Stimulated activated CD4-positive, alpha-beta T cell treated with anti-CD3 and anti-CD28 coated beads, Interleukin-2, amount 100 ng/mL, for 48 hours (primary cell): Measurements from ENCODE around the gene CHRND.
"Not testable (repeated sequence)": the region's sequence is repeated elsewhere in the genome, so short reads cannot be mapped to it uniquely, and the experiment has no call there.

Source experiments
- DNase-seq, 2 donors: peaks; one replicate each; pipeline ENCODE4 v3.0.0-alpha.2; 2020

CHRND gene

DNA sequence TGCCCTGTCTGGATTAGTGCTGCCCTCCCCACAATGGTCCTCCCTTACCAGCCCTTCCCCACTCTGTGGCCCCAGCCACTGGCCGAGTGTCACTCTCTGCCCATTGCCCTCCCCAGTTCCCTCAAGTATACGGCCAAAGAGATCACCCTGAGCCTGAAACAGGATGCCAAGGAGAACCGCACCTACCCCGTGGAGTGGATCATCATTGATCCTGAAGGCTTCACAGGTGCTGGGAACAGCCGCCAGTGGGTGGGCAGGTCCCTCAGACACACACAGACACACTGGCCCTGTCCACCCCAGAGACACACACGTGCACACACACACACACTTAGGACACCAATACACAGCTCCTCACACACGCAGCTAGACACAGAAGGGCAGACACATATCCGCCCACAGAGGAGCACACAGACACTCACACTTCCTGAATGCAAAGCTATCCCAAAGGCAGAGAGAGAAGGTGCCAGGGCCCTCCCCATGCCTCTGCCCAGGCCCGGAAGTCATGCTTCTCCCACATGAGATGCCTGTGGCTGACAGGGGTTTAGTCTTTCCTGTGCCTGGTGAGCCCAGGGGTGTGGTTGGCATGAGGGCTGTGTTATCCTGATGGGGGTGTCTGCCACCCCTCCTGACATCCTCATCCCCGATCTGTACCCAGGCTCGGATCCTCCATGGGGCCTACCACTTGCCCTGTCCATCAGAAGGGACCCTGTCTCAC, 2.9 kb downstream of the CHRND start:
- no peak for DNase-seq

DNA sequence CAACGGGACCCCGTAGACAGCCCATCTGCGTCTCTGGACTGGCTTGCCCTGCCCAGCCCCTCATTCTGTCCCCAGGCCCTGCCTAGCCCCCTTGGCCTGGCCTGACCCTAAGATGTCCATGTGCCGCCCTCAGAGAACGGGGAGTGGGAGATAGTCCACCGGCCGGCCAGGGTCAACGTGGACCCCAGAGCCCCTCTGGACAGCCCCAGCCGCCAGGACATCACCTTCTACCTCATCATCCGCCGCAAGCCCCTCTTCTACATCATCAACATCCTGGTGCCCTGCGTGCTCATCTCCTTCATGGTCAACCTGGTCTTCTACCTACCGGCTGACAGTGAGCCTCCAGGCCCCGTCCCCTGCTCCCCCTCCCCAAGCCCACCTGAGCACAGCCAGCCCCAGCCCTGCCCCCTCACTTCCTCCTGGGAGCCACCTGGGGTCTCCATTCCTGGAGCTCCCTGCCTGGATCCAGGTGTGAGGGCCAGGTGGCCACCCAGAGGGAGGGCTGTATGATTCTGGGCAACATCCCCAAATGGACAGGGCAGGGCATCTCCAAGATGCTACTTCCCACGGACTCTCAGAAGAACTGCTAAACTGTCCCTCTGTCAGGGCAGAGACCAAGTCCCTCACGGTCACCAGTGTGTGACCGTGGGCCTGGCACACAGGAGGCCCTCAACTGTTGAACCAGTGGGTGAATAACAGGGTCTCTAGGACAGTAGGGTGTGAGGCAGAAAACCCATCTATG, 4.0 kb downstream of the CHRND start:
- DNase-seq: no peak

DNA sequence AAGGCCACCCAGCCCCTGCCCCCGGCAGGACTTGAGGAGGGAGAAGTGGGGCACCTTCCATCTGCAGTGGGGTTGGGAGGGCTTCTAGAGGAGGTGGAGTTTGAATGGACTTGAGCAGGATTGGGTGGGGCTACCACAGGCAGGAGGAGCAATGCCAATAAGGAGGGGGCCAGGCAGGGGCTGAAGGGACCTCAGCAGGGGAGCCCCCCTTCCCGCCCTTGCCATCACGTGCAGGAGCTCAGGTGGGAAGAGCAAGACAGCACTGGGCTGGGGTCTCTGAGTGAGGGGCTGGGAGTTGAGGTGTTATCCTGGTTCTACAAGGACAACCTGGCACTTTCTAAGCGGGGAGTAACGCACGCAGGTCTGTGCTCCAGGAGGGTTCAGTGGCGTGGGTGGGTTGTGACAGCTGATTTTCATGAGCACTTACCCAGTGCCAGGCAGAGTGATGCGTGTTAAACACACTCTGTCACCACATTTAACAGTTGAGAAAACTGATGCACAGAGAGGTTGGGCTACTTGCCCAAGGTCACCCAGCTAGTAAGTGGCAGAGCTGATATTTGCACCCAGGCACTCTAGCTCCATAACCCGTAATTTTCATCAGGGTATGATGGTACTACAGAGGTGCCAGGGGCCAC, 4.8 kb downstream of the CHRND start:
- no peak for DNase-seq

- no peak for DNase-seq
Observed at GRCh38 chr2:232532419-232532818, 6.5 kb downstream of the CHRND start.

- not testable (repeated sequence) for DNase-seq
Observed at GRCh38 chr2:232532821-232533220, 6.9 kb downstream of the CHRND start.

DNA sequence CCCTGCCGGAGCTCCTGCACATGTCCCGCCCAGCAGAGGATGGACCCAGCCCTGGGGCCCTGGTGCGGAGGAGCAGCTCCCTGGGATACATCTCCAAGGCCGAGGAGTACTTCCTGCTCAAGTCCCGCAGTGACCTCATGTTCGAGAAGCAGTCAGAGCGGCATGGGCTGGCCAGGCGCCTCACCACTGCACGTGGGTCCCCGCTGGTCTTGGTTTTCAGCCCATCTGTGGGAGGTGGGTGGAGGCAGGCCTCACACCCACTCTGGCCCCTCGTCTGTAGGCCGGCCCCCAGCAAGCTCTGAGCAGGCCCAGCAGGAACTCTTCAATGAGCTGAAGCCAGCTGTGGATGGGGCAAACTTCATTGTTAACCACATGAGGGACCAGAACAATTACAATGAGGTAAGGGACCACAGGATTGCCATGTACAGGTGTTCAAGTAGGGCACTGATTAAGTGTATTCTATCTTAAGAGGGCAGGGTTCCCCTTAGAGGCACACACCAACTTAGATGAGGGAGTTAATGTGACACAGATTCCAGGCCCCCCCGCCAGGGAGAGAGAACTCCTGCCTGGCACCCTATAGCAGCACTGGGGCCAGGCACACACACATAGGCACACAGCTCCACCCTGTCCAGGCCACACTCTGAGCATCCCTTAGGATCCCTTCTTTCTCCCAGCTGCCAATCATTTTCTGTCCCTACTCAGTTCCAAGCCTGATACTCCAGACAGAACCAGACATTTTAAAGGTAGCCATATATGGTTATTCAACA, 8.2 kb downstream of the CHRND start:
- no peak for DNase-seq

DNA sequence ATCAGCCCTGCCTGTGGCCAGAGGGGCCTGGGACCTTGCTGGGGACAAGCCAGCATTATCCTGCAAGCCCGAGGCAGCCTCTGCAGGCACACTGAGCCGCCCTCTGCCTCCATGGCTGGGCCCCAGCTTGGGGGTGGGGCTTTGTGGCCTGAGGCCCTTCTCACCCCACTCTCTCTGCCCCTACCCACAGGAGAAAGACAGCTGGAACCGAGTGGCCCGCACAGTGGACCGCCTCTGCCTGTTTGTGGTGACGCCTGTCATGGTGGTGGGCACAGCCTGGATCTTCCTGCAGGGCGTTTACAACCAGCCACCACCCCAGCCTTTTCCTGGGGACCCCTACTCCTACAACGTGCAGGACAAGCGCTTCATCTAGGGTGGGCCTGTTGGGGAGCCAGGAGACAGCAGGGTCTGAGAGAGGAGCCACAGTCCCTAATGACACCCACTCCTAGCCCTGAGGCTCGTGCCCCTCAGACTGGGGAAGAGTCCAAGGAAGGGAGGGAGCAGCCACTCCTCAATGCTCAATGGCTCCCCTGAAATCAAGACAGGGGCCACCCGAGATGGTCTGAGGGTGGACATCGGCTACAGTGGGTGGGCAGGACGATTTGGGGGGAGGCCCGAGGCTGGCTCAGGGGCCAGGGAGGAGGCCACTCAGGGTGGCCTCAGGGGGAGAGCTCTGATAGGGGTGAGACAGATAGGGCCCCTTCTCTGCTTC, 9.1 kb downstream of the CHRND start:
- no peak for DNase-seq

DNA sequence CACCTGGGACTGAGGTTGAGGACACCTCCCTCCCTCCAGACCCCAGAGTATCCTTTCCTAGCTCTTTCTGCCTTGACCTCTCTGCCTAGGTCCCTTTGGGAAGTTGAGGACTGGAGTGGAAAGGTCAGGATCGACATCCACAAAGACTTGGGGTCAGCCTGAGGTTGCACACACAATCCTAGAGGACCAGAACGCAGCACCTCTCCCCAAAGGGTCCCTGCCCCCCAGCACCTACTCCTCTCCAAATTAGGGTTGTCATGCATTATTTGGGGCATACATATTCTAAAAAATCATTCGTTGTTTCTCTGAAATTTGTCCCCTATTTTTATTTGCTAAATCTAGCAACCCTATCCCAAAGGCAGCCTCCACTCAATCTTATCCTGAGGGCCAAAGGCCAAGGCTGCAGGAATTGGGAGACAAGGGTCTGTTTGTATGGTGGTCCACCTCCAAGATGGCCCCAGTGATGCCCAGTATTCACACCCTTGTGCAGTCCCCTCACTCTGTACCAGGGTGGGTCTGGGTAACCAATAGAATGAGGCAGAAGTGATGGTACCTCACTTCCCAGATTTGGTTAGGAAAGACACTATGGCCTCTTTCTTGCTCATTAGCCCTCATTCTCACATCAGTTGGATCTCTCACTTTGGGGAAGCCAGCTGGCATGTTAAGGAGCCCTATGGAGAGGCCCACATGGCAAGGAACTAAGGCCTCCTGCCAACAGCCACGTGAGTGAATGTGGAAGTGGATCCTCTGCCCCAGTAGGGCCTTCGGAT, 10.0 kb downstream of the CHRND start:
- DNase-seq: no peak

DNA sequence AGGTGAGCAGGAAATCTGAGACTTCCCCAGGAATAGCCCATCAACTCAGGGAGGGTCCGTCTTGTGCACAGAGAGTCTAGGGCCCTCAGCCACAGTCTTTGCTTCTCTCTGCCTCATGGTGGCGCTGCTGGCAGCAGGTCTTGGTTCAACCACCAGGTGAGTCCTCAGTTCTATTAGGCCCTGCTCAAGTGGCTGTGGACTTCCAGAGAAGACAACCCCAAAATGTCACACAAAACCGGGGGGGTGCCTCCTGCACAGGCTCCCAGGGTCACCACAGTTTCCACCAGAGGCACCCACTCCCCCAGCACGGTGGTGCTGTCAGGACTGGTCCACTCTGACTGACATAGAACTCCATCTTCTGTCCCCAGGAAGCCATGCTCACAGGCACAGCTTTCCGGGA, 11.1 kb downstream of the CHRND start:
- DNase-seq: no peak

GRCh38 chr2:232537499-232537898, 11.5 kb downstream of the CHRND start:
- DNase-seq: no peak

DNA sequence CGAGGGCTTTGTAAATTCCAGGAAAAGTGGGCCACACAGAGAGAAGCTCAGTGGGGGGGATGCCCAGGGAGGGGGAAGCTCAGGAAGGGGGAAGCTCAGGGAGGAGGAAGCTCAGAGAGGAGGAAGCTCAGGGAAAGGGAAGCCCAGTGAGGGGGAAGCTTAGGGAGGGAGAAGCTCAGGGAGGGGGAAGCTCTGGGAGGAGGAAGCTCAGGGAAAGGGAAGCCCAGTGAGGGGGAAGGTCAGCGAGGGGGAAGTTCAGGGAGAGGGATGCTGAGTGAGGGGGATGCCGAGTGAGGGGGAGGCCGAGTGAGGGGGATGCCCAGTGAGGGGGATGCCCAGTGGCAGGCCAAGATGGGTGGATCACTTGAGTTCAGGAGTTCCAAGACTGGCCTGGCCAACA, 12.7 kb downstream of the CHRND start:
- DNase-seq: no peak

DNA sequence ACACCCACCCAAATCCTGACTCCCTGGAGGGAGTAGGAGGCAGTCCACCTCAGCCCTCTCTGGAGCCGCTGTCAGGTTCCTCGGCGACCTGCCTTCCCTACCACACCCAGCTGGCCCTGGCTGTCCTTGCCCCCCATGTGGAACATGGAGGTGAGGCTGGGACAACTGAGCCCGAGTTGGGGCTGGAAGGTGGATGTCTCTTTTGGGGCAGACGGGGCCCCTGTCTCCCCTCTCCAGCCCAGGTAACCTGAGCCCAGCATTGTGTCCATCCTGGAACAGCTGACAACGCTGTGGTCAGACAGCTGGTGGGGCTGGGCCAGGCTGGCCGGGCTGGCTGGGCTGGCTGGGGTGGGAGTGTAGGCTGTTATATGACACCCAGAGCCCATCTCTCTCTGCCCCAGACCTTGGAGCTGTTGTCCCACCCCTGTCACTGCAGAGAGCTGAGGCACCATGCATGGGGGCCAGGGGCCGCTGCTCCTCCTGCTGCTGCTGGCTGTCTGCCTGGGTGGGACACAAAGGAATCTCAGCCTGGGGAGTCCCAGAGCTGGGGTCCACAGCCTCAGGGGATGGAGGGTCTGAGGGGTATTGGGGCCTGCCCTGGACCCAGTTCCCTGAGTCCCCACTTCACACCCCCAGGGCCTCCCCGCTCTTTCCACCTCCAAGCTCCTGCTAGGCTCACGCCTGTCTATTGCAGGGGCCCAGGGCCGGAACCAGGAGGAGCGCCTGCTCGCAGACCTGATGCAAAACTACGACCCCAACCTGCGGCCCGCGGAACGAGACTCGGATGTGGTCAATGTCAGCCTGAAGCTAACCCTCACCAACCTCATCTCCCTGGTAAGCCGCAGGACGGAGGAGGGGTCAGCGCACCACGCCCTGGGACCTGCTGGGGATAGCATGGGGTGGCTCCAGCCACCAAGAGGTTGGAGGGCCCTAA, 13.6 kb downstream of the CHRND start, which contains the start of gene CHRNG:
TSS of gene CHRNG (plus strand) at position 395 of the 934 bp plus-strand sequence. CDS start at position 451, 56 bp downstream.
- no peak for DNase-seq

DNA sequence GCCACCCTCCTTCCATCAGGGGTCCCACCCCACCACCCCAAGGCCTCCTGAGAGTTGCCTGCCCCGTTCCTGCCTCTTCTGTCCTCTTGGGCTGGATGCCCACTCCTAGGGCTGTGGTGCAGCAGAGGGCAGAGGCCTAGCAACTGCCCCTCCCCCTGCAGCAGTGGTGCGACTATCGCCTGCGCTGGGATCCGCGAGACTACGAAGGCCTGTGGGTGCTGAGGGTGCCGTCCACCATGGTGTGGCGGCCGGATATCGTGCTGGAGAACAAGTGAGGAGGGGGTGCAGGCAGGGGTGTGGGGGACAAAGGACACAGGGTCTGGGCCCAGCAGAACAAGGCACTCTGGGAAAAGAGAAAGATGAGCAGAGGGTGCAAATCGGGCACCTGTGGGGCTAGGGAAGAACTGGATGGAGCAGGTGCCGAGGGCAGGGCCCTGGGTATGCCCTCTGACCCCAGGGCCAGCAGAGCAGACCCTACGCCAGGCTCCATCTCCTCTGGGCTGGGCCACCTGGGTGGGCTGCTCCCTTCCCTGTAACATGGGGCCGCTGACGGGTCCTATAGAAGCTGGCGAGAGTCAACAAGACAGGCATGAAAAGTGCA, 14.6 kb downstream of the CHRND start:
- DNase-seq: no peak

- DNase-seq: no peak
Observed at GRCh38 chr2:232541195-232541960, 15.4 kb downstream of the CHRND start.

- DNase-seq: no peak
Observed at GRCh38 chr2:232541961-232542714, 16.2 kb downstream of the CHRND start.

DNA sequence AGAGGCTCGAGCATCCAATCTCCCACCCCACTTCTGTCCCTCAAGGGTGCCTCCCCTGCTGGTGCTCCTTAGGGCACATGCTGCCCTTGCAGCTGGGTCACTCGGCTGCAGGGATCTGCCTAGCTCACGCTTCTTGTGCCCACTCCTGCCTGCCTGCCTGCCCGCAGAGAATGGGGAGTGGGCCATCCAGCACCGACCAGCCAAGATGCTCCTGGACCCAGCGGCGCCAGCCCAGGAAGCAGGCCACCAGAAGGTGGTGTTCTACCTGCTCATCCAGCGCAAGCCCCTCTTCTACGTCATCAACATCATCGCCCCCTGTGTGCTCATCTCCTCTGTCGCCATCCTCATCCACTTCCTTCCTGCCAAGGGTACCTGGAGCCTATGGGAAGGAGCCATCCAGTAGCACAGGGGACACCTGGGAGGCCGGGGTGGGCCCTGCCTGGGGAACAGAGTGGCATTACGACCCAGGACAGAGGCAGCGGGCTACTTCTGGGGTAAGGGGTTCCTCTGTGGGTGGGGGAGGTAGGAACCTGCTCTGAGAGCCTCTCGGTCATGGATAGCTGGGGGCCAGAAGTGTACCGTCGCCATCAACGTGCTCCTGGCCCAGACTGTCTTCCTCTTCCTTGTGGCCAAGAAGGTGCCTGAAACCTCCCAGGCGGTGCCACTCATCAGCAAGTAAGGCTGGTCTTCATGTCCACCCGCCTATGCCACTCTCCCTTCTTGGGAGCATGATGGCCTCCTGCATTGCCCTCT, 16.9 kb downstream of the CHRND start:
- no peak for DNase-seq

DNA sequence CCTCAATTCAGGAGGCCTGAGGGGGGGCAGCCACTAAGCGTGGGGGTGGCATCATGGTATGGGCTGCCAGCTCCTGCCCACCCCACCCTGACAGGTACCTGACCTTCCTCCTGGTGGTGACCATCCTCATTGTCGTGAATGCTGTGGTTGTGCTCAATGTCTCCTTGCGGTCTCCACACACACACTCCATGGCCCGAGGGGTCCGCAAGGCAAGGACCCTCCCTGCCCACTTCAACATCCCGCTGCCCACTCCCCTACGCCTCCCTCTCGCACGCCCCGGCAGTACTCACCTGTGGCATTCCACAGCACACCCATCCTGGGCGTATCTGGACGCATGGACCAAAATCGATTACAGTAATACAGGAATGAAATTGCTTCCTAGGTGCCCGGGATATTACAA, 17.5 kb downstream of the CHRND start:
- no peak for DNase-seq
